CD4-positive, alpha-beta T cell treated with Interleukin-4 for 1 hour (primary cell): Measurements from ENCODE around the gene DUSP22.
A peak's percentile ranks its signal among the peaks of the same experiment; 100 is the strongest.
"Not testable (repeated sequence)": the region's sequence is repeated elsewhere in the genome, so short reads cannot be mapped to it uniquely, and the experiment has no call there.

Experiments
- DNase-seq, 2 donors: peaks; one replicate each; pipeline ENCODE4 v3.0.0-alpha.2; 2020 to 2022

The DUSP22 gene

DNA sequence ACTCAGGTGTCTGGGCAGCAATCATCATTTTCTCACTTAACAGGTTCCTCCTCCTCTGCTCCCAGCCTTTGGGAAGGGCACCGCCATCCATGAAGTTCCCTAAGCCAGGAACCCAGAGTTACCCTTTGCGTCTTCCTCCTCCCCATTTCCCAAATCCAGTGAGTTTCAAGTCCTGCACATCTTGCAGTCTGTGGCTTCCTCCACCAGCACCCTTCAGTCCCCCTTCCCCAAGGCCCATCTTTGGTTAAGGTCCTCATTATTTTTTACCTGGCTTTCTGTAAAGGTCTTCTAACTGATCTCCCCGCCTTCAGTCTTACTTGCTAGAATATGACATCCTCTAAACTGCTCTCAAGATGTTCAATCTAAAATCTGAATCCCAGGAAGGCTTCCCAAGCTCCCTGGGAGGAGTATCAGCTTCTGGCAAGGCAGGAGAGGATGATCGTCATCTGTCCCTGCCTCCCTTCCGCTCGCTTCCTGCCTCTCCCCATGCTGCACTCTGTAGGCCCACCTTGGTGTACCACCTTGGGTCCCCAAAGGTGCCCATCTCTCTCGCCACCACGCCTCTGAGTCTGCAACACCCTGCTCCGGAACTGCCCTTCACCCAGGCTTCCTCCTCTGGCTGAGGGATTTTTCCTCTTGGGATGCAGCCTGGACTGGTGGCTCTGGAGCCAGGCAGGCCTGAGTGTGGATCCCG is 11.4 kb upstream of the DUSP22 start:
- no peak for DNase-seq

- DNase-seq: no peak
Measured at GRCh38 chr6:281469-282103, 10.7 kb upstream of the DUSP22 start.

DNA sequence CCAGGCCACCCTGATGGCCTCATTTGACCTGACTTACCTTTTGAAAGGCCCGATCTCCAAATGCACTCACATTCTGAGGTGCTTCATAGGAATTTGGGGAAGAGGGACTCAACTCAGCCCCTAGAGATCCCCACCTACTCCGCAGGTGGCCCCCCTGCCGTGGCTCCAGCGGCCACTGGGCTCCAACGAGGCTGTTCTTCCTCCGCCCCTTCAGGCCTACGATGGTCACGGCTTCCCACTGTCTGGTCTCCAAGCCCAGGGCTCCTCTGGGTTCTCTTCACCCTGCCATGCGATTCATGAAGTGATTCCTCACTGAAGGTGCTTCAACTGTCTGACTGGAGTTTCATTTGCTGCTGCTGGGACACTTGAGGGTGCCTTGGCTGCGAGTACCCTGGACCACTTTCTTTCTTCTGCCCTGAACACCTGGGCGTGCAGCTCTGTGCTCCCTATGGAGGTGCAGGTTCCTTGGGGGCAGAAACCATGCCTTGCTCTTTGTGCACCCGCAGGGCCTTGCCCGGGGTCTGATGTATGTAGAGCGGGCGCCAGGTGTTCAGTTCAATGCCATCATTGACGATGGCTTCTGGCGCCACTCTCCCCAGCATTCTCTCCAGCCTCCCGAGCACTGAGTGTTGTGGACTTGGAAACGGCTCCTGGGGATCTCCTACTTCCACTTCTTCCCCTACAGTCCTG is 10.0 kb upstream of the DUSP22 start:
- DNase-seq: no peak

- DNase-seq: no peak
Measured at GRCh38 chr6:282867-283416, 9.3 kb upstream of the DUSP22 start.

DNA sequence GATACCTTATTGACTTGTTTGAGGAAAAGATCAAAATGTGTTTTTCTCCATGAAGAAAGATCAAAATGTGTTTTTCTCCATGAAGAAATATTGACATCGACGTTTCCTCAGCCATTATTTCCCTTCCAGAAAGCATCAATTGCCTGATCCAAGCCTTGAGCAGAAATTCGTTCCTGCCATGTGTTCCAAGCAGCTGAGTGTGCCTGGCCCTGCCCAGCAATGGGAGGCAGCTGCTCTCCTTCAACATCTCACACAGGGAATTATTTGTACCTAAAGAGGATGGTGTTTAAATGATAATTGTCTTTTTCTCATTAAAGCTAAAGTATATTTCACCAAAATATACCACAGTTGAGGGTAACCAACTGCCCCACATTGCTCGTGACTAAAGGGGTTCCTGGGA is 7.8 kb upstream of the DUSP22 start:
- no peak for DNase-seq

- peak in 1 of 2 donors; percentile 18 for DNase-seq
Measured at GRCh38 chr6:285030-285771, 7.1 kb upstream of the DUSP22 start.

- not testable (repeated sequence) for DNase-seq
Measured at GRCh38 chr6:285902-286301, 6.4 kb upstream of the DUSP22 start.

GRCh38 chr6:286681-287488 is 5.4 kb upstream of the DUSP22 start:
- DNase-seq: no peak

DNA sequence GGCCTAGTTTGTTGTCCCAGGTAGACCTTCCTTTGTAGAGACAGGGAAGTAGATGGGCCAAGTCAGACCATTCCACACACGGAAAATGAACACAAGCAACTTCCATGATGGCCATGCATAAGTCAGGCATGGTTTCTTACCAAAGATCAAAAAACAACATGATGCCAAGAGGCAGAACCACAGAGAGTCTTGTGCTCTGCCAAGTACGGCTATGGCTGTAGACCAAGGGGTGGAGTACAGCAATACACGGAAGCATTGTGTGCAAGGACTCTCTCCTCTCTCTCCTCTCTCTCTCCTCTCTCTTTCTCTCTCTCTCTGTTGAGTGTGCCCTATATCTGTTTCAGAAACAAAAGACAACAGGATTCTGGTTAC is 4.8 kb upstream of the DUSP22 start:
- no peak for DNase-seq

DNA sequence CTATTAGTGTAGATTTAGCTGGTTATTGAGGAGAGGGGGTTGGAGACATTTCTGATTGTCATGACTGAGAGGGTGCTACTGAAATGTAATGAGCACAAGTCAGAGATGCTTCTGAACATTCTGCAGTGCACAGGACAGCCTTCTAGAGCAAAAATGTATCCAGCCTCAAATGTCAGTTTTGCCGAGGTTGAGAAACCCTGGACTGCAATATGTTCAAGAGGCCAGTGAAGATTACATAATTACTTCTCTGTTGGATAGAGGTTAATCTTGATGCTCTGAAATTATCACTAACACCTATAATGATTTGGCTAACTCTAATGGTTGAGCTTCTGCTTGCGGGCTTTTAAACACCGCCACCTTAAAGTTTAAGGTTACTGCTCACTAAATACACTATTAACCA is 3.4 kb upstream of the DUSP22 start:
- DNase-seq: no peak

DNA sequence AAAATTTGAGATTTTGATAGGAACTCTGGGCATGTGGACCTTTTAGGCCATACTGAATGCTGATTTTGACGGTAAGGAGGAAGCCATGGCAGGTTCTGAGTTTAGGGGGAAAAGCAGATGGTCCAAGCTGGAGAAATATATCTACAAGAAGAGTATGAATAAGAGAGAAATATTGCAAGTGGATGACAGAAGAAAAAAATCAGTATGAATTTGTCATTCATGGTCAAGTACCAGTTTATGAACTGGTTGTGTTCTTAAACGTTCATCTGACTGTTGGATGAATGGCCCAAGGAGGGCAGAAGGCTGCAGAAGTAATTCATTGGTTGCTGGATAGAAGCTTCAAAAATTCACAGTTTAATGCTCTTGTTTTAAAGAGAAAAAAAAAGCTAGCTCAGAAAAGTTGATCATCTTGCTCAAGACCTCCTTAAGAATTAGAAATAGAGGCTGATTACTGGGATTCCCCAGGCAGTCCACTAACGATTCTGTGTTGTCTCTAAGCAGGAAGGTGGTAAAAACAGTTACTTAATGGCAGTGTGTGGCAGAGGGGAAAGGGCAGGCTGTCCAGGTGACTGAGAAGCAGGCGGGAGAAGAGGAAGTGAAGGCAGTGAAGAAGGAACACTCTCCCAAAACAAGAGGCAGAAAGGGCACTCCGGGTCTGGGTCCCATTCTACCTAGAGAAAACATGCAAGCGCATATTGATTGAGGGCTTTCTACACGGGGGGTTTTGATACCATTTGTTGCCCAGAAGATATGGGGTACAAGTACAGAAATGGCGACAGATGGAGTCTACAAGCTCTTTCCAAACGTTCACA is 2.0 kb upstream of the DUSP22 start:
- DNase-seq: peak; percentile 17 to 30

DNA sequence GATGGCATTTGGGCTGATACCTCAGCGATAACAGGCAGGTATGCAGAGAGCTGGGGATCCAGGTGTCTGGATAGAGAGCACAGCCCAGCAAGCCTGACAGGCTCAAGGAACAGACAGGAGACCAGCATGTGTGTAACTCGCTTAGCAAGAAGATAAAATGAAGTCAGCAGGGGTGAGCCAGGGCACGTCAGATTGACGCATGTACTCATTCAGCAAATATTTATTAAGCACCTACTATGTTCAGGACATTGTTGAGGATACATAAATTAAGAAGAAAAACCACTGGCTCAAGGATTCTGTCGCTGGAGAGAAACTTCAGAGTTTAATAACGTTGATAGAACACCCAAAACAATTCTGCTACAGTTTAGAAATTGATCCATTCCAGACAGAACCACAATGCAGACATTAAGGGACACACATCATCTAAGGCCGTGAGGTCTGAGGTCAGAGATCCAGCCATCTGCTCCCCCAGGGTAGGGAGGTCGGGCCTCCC is 1.0 kb upstream of the DUSP22 start:
- DNase-seq: no peak

GRCh38 chr6:292506-293192 is 362 bp downstream of the DUSP22 start:
- peak; percentile 82 to 89 for DNase-seq

- peak; percentile 45 to 56 for DNase-seq
Measured at GRCh38 chr6:293193-294174, 1.2 kb downstream of the DUSP22 start.

DNA sequence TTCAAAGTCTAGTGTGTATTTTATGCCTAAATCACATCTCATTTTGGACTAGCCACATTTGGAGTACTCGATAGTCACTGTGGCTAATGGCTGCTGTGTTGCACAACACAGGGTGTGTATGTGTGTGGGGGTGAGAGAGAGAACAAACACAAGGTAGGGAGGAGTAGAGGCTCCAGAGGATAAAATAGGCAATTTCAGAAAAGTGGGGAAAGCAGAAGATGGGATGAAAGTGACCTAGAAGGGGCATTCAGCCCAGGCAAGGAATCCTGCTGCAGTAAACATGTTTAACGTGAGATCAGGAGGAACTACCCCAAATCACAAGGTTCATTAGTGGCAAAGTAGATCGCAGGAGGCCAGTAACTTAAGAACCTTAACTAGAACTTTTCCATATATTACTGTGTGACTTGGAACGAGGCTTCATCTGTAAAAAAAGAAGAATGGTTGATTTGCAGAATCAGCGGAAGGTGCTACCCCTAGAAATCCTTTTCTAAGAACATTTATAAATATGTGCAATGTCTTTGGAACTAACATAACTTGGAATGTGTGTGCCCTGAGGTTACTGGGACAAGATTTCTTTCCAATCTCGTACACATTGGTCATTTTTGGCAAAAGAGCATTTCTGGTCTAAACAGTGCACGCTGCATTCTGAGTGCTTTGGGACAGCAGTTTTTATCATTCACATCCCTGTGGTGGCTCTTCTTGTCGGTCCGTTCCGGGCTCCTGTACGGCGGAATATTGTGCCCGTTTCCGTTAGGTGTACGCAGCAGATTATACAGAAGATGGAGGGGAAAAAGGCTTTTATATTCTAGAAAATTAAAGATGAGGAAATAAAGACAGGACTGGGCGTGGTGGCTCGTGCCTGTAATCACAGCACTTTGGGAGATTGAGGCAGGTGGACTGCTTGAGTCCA is 2.6 kb downstream of the DUSP22 start:
- no peak for DNase-seq

- DNase-seq: no peak
Measured at GRCh38 chr6:296151-297122, 4.2 kb downstream of the DUSP22 start.
